HG03432 (cell line): ENCODE results near the gene MYO7A.
A peak's percentile ranks its signal among the peaks of the same experiment; 100 is the strongest.

ENCODE experiments used
- ATAC-seq: cut with Tn5 transposase; IDR thresholded peaks from one replicate; pipeline ENCODE4 v1.9.1; 2021; ENCODE audit warnings: mild to moderate bottlenecking, moderate library complexity; ENCODE audit not compliant: unreplicated experiment

Gene MYO7A

GRCh38 chr11:77159937-77160495 is 32.0 kb downstream of the MYO7A start:
- no peak for ATAC-seq

- no peak for ATAC-seq
These were observed 35.2 kb downstream of the MYO7A start for GRCh38 chr11:77163271-77163670.

GRCh38 chr11:77165066-77165465 is 37.0 kb downstream of the MYO7A start:
- ATAC-seq: no peak

GRCh38 chr11:77166021-77166420 is 38.0 kb downstream of the MYO7A start:
- no peak for ATAC-seq

GRCh38 chr11:77167111-77167626 is 39.1 kb downstream of the MYO7A start:
- ATAC-seq: no peak

GRCh38 chr11:77167791-77168190 is 39.7 kb downstream of the MYO7A start:
- ATAC-seq: no peak

- ATAC-seq: no peak
These were observed 42.1 kb downstream of the MYO7A start for GRCh38 chr11:77170107-77170506.

GRCh38 chr11:77171254-77171653 is 43.2 kb downstream of the MYO7A start:
- no peak for ATAC-seq

- no peak for ATAC-seq
These were observed 44.0 kb downstream of the MYO7A start for GRCh38 chr11:77171885-77172665.

GRCh38 chr11:77172666-77172982 is 44.6 kb downstream of the MYO7A start:
- no peak for ATAC-seq

GRCh38 chr11:77173494-77173893 is 45.4 kb downstream of the MYO7A start:
- ATAC-seq: no peak

- no peak for ATAC-seq
These were observed 46.5 kb downstream of the MYO7A start for GRCh38 chr11:77174559-77174958.

- ATAC-seq: no peak
These were observed 47.2 kb downstream of the MYO7A start for GRCh38 chr11:77175021-77175842.

- peak; percentile 48 for ATAC-seq
These were observed 48.0 kb downstream of the MYO7A start for GRCh38 chr11:77175869-77176539.

- ATAC-seq: no peak
These were observed 49.0 kb downstream of the MYO7A start for GRCh38 chr11:77176996-77177395.

- no peak for ATAC-seq
These were observed 50.1 kb downstream of the MYO7A start for GRCh38 chr11:77178150-77178549.

- no peak for ATAC-seq
These were observed 51.0 kb downstream of the MYO7A start for GRCh38 chr11:77179048-77179447.

GRCh38 chr11:77179681-77180080 is 51.6 kb downstream of the MYO7A start:
- no peak for ATAC-seq

GRCh38 chr11:77180346-77180745 is 52.3 kb downstream of the MYO7A start:
- ATAC-seq: no peak

GRCh38 chr11:77181226-77181625 is 53.2 kb downstream of the MYO7A start:
- ATAC-seq: no peak
